ENCODE results near the gene RGS5. TPM values are rescaled to one million over a fixed set of nuclear protein-coding genes. Genes with fewer than 3 reads are reported as not detected.

Gene RGS5
- total and polyA plus RNA-seq, 4 experiments from 2014 or later: 1.3 to 5.7 (median 2.2) TPM

GRCh38 chr1:163163881-163164582 lies 38.7 kb downstream of the RGS5 start:
- peaks cover 0 to 2% (median 0%) of the 10 kb centered on the region in 8 donors for H3K9me3 Mint-ChIP-seq
- H3K27me3 ChIP-seq (ENCODE audit: insufficient read depth, low read length): no peaks in the 10 kb centered on the region
- H3K4me1 ChIP-seq (ENCODE audit: insufficient read depth, low read length): no peaks in the 10 kb centered on the region
- DNase-seq: no peak
- no peaks in the 10 kb centered on the region for H3K4me1 Mint-ChIP-seq
- POLR2A ChIA-PET (ENCODE audit: partially characterized antibody): no interaction called here
- no peaks in the 10 kb centered on the region for H3K36me3 ChIP-seq (ENCODE audit: insufficient read depth, low read length)
- H3K4me3 Mint-ChIP-seq: no peak overlapping the region
- no peak overlapping the region for H3K4me3 ChIP-seq (ENCODE audit: low read length in 2 of 2)
- H3K27me3 Mint-ChIP-seq: peaks cover 0 to 2% of the 10 kb centered on the region in 2 donors
- CTCF ChIA-PET (ENCODE audit: partially characterized antibody): no interaction called here
- H3K36me3 Mint-ChIP-seq: peaks cover 0 to 14% of the 10 kb centered on the region in 2 donors
- intact Hi-C loops (cut with micrococcal nuclease): no loop called here
- H3K27ac Mint-ChIP-seq: no peak overlapping the region
- H3K27ac ChIP-seq (ENCODE audit: low read depth, low read length): no peak overlapping the region
- no peaks in the 10 kb centered on the region for H3K9me3 ChIP-seq (ENCODE audit: control insufficient read depth in 1 of 2, low read length in 2 of 2)

DNA sequence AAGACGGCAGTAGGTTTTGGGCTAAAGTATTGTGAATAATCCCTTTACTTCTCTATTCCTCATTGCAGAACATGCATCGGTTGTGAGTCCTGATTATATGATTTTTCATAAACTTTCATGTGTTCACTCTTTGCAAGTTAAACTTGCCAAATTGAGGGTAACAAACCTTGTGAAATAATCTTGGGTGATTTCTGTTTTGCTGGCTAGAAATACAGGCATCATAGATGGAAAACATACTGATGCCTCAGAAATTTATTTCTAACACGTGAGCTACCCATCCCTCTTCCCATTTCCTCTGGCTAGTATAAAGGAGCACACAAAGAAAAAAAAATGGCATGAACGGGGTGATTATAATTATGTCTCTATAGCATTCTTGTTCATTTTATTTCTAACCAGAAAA lies 39.6 kb downstream of the RGS5 start:
- Histone ChIP-seq H3K27me3 (ENCODE audit: insufficient read depth, low read length) (no peaks in the 10 kb centered on the region), H3K27ac (ENCODE audit: low read depth, low read length) (no peak overlapping the region), H3K9me3 (ENCODE audit: control insufficient read depth in 1 of 2, low read length in 2 of 2) (no peaks in the 10 kb centered on the region), H3K4me3 (ENCODE audit: low read length in 2 of 2) (no peak overlapping the region), H3K36me3 (ENCODE audit: insufficient read depth, low read length) (no peaks in the 10 kb centered on the region), H3K4me1 (ENCODE audit: insufficient read depth, low read length) (no peaks in the 10 kb centered on the region)
- H3K4me1 Mint-ChIP-seq: no peaks in the 10 kb centered on the region
- intact Hi-C loops (cut with micrococcal nuclease): no loop called here
- peaks cover 0 to 19% of the 10 kb centered on the region in 2 donors for H3K36me3 Mint-ChIP-seq
- H3K27ac Mint-ChIP-seq: no peak overlapping the region
- ChIA-PET POLR2A (ENCODE audit: partially characterized antibody) (no interaction called here), CTCF (ENCODE audit: partially characterized antibody) (no interaction called here)
- peaks cover 0 to 6% (median 3%) of the 10 kb centered on the region in 8 donors for H3K9me3 Mint-ChIP-seq
- H3K4me3 Mint-ChIP-seq: no peak overlapping the region
- peaks cover 0 to 2% of the 10 kb centered on the region in 2 donors for H3K27me3 Mint-ChIP-seq
- DNase-seq: no peak

GRCh38 chr1:163162381-163162914 lies 40.3 kb downstream of the RGS5 start:
- Mint-ChIP-seq H3K4me3 (no peak overlapping the region), H3K36me3 (peaks cover 2 to 24% of the 10 kb centered on the region in 2 donors), H3K4me1 (no peaks in the 10 kb centered on the region), H3K9me3 (peaks cover 0 to 10% (median 7%) of the 10 kb centered on the region in 8 donors), H3K27me3 (peaks cover 0 to 2% of the 10 kb centered on the region in 2 donors), H3K27ac (no peak overlapping the region)
- ChIA-PET CTCF (ENCODE audit: partially characterized antibody) (no interaction called here), POLR2A (ENCODE audit: partially characterized antibody) (no interaction called here)
- Histone ChIP-seq H3K36me3 (ENCODE audit: insufficient read depth, low read length) (no peaks in the 10 kb centered on the region), H3K9me3 (ENCODE audit: control insufficient read depth in 1 of 2, low read length in 2 of 2) (no peaks in the 10 kb centered on the region), H3K27ac (ENCODE audit: low read depth, low read length) (no peak overlapping the region), H3K4me1 (ENCODE audit: insufficient read depth, low read length) (no peaks in the 10 kb centered on the region), H3K27me3 (ENCODE audit: insufficient read depth, low read length) (no peaks in the 10 kb centered on the region), H3K4me3 (ENCODE audit: low read length in 2 of 2) (no peak overlapping the region)
- intact Hi-C loops (cut with micrococcal nuclease): no loop called here
- no peak for DNase-seq

- peaks cover 0 to 10% (median 7%) of the 10 kb centered on the region in 8 donors for H3K9me3 Mint-ChIP-seq
- CTCF ChIA-PET (ENCODE audit: partially characterized antibody): no interaction called here
Observed at GRCh38 chr1:163161841-163162240, 40.9 kb downstream of the RGS5 start.

GRCh38 chr1:163161337-163161736 lies 41.4 kb downstream of the RGS5 start:
- Mint-ChIP-seq H3K27ac (peak overlapping the region in 1 of 7 donors; percentile 0), H3K27me3 (peaks cover 0 to 2% of the 10 kb centered on the region in 2 donors), H3K4me3 (no peak overlapping the region), H3K36me3 (peaks cover 2 to 24% of the 10 kb centered on the region in 2 donors), H3K4me1 (no peaks in the 10 kb centered on the region), H3K9me3 (peaks cover 0 to 10% (median 7%) of the 10 kb centered on the region in 8 donors)
- ChIA-PET POLR2A (ENCODE audit: partially characterized antibody) (no interaction called here), CTCF (ENCODE audit: partially characterized antibody) (no interaction called here)
- H3K4me3 ChIP-seq (ENCODE audit: low read length in 2 of 2): no peak overlapping the region
- H3K27ac ChIP-seq (ENCODE audit: low read depth, low read length): no peak overlapping the region
- H3K27me3 ChIP-seq (ENCODE audit: insufficient read depth, low read length): no peaks in the 10 kb centered on the region
- no peak for DNase-seq
- intact Hi-C loops (cut with micrococcal nuclease): no loop called here
- no peaks in the 10 kb centered on the region for H3K36me3 ChIP-seq (ENCODE audit: insufficient read depth, low read length)
- no peaks in the 10 kb centered on the region for H3K9me3 ChIP-seq (ENCODE audit: control insufficient read depth in 1 of 2, low read length in 2 of 2)
- H3K4me1 ChIP-seq (ENCODE audit: insufficient read depth, low read length): no peaks in the 10 kb centered on the region

More at GRCh38 chr1:163161841-163162240, 40.9 kb downstream of the RGS5 start:
- peaks cover 0 to 2% of the 10 kb centered on the region in 2 donors for H3K27me3 Mint-ChIP-seq
- H3K4me1 ChIP-seq (ENCODE audit: insufficient read depth, low read length): no peaks in the 10 kb centered on the region
- no peak overlapping the region for H3K27ac Mint-ChIP-seq
- no peak for DNase-seq
- H3K9me3 ChIP-seq (ENCODE audit: control insufficient read depth in 1 of 2, low read length in 2 of 2): no peaks in the 10 kb centered on the region
- no peak overlapping the region for H3K4me3 Mint-ChIP-seq
- H3K4me3 ChIP-seq (ENCODE audit: low read length in 2 of 2): no peak overlapping the region
- no peak overlapping the region for H3K27ac ChIP-seq (ENCODE audit: low read depth, low read length)
- intact Hi-C loops (cut with micrococcal nuclease): no loop called here
- peaks cover 2 to 24% of the 10 kb centered on the region in 2 donors for H3K36me3 Mint-ChIP-seq
- H3K4me1 Mint-ChIP-seq: no peaks in the 10 kb centered on the region
- H3K27me3 ChIP-seq (ENCODE audit: insufficient read depth, low read length): no peaks in the 10 kb centered on the region
- H3K36me3 ChIP-seq (ENCODE audit: insufficient read depth, low read length): no peaks in the 10 kb centered on the region
- POLR2A ChIA-PET (ENCODE audit: partially characterized antibody): no interaction called here

DNA sequence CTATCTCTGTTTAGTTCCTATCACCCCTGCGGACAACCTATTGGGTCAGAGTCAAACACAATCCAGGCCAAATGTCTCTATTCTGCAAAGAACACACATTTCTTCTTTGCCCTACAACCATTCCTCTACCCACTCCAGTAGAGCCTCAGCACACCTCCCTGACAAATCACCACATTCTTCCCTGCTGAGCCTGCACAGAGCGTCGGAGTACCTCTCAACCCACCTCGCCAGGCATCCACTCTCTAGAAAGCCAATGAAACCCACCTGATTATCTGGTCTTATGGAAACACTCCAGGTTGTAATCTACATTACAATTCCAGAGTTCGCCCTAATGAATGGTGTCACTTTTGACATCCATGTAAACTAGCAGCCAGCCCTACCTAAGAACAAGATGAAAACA lies 47.1 kb downstream of the RGS5 start:
- Histone ChIP-seq H3K36me3 (ENCODE audit: insufficient read depth, low read length) (no peaks in the 10 kb centered on the region), H3K9me3 (ENCODE audit: control insufficient read depth in 1 of 2, low read length in 2 of 2) (no peaks in the 10 kb centered on the region), H3K27ac (ENCODE audit: low read depth, low read length) (no peak overlapping the region), H3K4me3 (ENCODE audit: low read length in 2 of 2) (no peak overlapping the region), H3K27me3 (ENCODE audit: insufficient read depth, low read length) (no peaks in the 10 kb centered on the region), H3K4me1 (ENCODE audit: insufficient read depth, low read length) (no peaks in the 10 kb centered on the region)
- H3K9me3 Mint-ChIP-seq: peaks cover 0 to 10% (median 7%) of the 10 kb centered on the region in 8 donors
- intact Hi-C loops (cut with micrococcal nuclease): no loop called here
- DNase-seq: no peak
- ChIA-PET CTCF (ENCODE audit: partially characterized antibody) (no interaction called here), POLR2A (ENCODE audit: partially characterized antibody) (no interaction called here)
- H3K27ac Mint-ChIP-seq: no peak overlapping the region
- H3K4me3 Mint-ChIP-seq: no peak overlapping the region
- no peaks in the 10 kb centered on the region for H3K4me1 Mint-ChIP-seq
- peaks cover 2 to 21% of the 10 kb centered on the region in 2 donors for H3K36me3 Mint-ChIP-seq
- no peaks in the 10 kb centered on the region for H3K27me3 Mint-ChIP-seq

GRCh38 chr1:163148911-163149310 lies 53.8 kb downstream of the RGS5 start:
- Histone ChIP-seq H3K27me3 (ENCODE audit: insufficient read depth, low read length) (no peaks in the 10 kb centered on the region), H3K9me3 (ENCODE audit: control insufficient read depth in 1 of 2, low read length in 2 of 2) (no peaks in the 10 kb centered on the region), H3K36me3 (ENCODE audit: insufficient read depth, low read length) (no peaks in the 10 kb centered on the region), H3K27ac (ENCODE audit: low read depth, low read length) (no peak overlapping the region), H3K4me3 (ENCODE audit: low read length in 2 of 2) (no peak overlapping the region), H3K4me1 (ENCODE audit: insufficient read depth, low read length) (no peaks in the 10 kb centered on the region)
- H3K4me3 Mint-ChIP-seq: no peak overlapping the region
- H3K9me3 Mint-ChIP-seq: no peaks in the 10 kb centered on the region
- H3K4me1 Mint-ChIP-seq: no peaks in the 10 kb centered on the region
- H3K27ac Mint-ChIP-seq: no peak overlapping the region
- ChIA-PET CTCF (ENCODE audit: partially characterized antibody) (no interaction called here), POLR2A (ENCODE audit: partially characterized antibody) (no interaction called here)
- intact Hi-C loops (cut with micrococcal nuclease): no loop called here
- no peaks in the 10 kb centered on the region for H3K27me3 Mint-ChIP-seq
- DNase-seq: no peak
- peaks cover 0 to 10% of the 10 kb centered on the region in 2 donors for H3K36me3 Mint-ChIP-seq
